HFFc6 (cell line): ENCODE data around the gene FSTL3. TPM values are rescaled to one million over a fixed set of nuclear protein-coding genes. Genes with fewer than 3 reads are reported as not detected.

Experiments
- DNase-seq: peaks from one replicate; pipeline ENCODE4 v3.0.0-alpha.2; 2018
- H3K27ac Mint-ChIP-seq: 2 replicates; pipeline ENCODE4 v1.8.0; 2020; ENCODE audit warnings: mild to moderate bottlenecking, mixed read lengths
- H3K27me3 Mint-ChIP-seq: 2 replicates; pipeline ENCODE4 v1.8.0; 2021; ENCODE audit warnings: mild to moderate bottlenecking, moderate library complexity, mixed read lengths; ENCODE audit not compliant: insufficient read depth
- H3K36me3 Mint-ChIP-seq: 2 replicates; pipeline ENCODE4 v1.8.0; 2021; ENCODE audit warnings: low read depth, mixed read lengths
- H3K4me1 Mint-ChIP-seq: 2 replicates; pipeline ENCODE4 v1.8.0; 2020; ENCODE audit warnings: low read depth, mixed read lengths
- H3K4me3 Mint-ChIP-seq: 2 replicates; pipeline ENCODE4 v1.8.0; 2020; ENCODE audit warnings: mild to moderate bottlenecking, moderate library complexity, mixed read lengths
- H3K9me3 Mint-ChIP-seq: 2 replicates; pipeline ENCODE4 v1.8.0; 2020; ENCODE audit warnings: mild to moderate bottlenecking, mixed read lengths
- total RNA-seq, 6 experiments: library from RNA; stranded (reverse); fragmentation: NEBNext Ultra II Directional; extraction: Animal tissue kit (Norgen Biotek cat#: 25700); gene quantifications; 2 replicates in 1 of 6; 3 replicates in 5 of 6; pipeline ENCODE4 v1.2.3, GENCODE V29; 2021
- TF ChIP-seq, protein P1 (sequence below): fragments of 200-600 bp; sonication (generic); IDR thresholded peaks from 2 replicates; pipeline ENCODE4 v1.5.0; 2021; ENCODE audit warnings: antibody characterized with exemption, mild to moderate bottlenecking

FSTL3 gene
- total RNA-seq, 6 experiments from 2014 or later: 97.1 to 123 (median 101) TPM

DNA sequence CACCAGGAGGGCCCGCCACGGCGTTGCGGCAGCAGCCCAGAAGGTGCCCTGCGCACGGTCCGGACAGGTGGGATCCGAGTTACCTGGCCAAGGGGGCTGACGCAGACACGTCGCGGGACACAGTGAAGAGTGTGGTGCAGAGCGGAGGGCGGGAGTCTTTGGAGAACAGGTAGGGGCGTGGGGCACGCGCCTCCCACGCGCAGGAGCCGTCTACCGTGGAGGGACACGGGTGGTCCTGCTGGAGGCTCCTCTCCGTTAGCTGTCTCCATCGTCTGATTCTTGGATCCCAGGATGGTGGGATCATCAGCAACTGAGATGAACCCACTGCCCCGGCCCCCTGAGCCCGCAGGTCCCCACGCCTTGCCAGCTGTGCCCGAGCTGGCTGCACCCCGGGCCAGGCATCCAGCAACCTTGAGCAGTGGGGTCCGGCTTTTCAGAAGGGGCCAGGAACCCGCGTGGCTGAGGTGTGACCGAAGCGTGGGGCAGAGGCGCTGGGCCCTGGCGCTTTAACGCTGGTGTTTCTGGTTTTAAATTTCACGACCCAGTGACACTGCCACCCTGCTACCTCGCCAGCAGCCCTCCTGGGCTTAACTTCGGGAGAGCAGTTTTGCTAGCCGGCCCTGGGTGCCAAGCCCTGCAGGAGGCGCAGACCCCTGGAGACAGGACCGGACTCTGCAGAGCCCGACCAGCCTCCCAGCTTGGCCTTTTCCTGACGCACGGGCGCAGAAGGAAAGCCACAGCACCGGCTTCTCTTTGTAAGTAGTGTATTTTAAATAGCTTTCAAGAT lies 29.2 kb upstream of the FSTL3 start:
- Mint-ChIP-seq H3K27ac (no peak overlapping the region), H3K27me3 (no peaks in the 10 kb centered on the region), H3K9me3 (no peaks in the 10 kb centered on the region), H3K36me3 (peaks cover 4% of the 10 kb centered on the region; the same call in 1 of the 2 replicates), H3K4me1 (no peaks in the 10 kb centered on the region), H3K4me3 (no peak overlapping the region)
- TF ChIP-seq, protein P1, sequence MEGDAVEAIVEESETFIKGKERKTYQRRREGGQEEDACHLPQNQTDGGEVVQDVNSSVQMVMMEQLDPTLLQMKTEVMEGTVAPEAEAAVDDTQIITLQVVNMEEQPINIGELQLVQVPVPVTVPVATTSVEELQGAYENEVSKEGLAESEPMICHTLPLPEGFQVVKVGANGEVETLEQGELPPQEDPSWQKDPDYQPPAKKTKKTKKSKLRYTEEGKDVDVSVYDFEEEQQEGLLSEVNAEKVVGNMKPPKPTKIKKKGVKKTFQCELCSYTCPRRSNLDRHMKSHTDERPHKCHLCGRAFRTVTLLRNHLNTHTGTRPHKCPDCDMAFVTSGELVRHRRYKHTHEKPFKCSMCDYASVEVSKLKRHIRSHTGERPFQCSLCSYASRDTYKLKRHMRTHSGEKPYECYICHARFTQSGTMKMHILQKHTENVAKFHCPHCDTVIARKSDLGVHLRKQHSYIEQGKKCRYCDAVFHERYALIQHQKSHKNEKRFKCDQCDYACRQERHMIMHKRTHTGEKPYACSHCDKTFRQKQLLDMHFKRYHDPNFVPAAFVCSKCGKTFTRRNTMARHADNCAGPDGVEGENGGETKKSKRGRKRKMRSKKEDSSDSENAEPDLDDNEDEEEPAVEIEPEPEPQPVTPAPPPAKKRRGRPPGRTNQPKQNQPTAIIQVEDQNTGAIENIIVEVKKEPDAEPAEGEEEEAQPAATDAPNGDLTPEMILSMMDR: no peak
- DNase-seq: no peak

DNA sequence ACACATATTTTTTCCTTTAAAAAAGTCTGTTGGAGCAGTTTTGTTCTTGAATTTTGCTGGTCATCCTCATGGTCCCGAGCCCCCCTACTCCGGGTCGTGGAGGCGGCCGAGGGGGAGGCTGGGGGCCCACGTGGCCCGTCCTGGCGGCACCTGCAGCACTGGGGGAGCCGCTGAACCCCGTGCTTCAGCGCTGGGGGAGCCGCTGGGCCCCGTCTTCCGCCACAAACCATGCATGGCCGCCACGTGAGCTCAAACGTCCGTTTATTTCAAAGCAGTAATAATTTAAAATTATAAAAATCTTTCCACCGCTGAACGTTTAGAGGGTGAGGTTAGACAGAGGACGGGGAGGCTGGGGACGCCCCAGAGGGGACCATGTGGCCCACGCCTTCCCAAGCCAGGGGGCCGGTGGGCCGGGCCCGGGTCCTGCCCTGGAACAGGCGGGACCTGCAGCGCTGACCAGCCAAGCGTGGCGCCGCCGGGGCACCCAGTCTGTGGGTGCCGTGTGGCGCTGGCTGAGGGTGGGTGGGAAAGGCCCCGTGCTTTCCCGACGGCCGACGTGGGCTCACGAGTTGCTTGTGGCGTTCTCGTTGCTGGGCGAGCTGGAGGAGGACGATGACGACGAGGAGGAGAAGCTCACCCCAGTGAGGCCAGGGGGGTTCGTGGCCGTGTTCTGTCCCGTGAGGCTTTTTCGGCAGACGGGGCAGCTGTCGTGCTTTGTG lies 28.5 kb upstream of the FSTL3 start:
- no peak for DNase-seq
- Mint-ChIP-seq H3K9me3 (no peaks in the 10 kb centered on the region), H3K4me1 (no peaks in the 10 kb centered on the region), H3K4me3 (no peak overlapping the region), H3K27ac (no peak overlapping the region), H3K36me3 (peaks cover 4% of the 10 kb centered on the region; the same call in 1 of the 2 replicates), H3K27me3 (no peaks in the 10 kb centered on the region)
- TF ChIP-seq, protein P1: no peak

DNA sequence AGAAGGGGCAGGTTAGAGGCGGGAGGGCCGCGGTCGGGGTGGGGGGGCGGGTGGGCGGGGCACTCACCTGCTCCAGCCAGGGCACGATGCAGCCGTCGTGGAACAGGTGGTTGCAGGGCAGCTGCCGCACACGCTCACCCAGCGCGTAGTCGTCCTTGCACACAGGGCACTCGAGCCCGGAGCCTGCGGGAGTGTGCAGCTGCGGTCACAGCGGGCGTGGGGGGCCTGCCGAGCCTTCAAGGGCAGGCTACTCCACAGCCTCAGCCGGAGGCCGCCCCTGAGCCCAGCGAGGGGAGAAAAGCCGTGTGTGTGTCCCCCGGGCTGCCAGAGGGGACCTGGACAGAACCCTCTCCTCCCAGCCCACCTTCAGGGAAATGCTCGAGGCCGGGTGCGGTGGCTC lies 27.9 kb upstream of the FSTL3 start:
- TF ChIP-seq, protein P1: no peak
- no peak for DNase-seq
- no peak overlapping the region for H3K27ac Mint-ChIP-seq
- H3K27me3 Mint-ChIP-seq: no peaks in the 10 kb centered on the region
- H3K36me3 Mint-ChIP-seq: peaks cover 4% of the 10 kb centered on the region; the same call in 1 of the 2 replicates
- no peaks in the 10 kb centered on the region for H3K4me1 Mint-ChIP-seq
- H3K4me3 Mint-ChIP-seq: no peak overlapping the region
- H3K9me3 Mint-ChIP-seq: no peaks in the 10 kb centered on the region

DNA sequence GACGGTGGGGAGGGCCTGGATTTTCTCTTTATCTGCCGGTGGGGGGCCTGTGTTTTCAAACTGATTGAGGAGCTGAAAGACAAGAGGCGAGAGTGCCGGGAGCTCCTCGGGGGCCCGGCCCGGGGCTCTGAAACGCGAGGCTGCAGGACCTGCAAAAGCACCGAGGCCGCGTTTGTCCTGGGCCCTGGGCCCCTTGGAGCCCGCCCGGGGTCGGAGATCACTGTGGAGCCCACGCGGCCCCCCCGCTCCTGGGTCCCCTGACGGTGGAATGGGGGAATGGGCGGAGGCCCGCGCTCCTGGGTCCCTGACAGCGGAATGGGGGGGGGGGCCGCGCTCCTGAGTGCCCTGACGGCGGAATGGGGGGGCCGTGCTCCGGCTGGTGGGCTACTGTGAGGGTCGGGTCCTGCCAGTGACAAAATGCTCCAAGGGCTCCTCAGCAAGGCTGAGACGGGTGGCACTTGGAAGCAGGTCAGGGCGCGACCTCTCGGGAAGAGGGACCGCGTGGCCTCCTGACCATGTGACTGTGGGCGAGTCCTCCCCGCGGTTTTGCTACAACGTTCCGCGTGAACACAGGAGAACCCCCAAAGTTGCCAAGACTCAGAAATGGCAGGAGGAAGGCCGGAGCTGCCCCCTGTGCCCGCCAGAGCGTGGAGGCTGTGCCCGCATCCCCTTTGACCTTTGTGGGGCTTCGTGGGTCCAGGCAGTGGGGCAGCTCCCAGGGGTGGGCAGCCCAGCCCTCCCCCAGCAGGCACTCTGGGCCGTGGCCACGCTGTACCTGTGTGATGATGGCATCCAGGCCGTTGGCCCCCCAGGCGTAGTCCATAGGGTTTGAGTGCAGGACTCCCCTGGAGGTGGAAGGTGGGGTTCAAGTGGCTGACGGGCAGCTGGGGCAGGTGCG lies 27.0 kb upstream of the FSTL3 start:
- Mint-ChIP-seq H3K9me3 (no peaks in the 10 kb centered on the region), H3K4me3 (no peak overlapping the region), H3K27me3 (no peaks in the 10 kb centered on the region), H3K36me3 (peaks cover 4% of the 10 kb centered on the region; the same call in 1 of the 2 replicates), H3K4me1 (no peaks in the 10 kb centered on the region), H3K27ac (no peak overlapping the region)
- TF ChIP-seq, protein P1: no peak
- DNase-seq: no peak

DNA sequence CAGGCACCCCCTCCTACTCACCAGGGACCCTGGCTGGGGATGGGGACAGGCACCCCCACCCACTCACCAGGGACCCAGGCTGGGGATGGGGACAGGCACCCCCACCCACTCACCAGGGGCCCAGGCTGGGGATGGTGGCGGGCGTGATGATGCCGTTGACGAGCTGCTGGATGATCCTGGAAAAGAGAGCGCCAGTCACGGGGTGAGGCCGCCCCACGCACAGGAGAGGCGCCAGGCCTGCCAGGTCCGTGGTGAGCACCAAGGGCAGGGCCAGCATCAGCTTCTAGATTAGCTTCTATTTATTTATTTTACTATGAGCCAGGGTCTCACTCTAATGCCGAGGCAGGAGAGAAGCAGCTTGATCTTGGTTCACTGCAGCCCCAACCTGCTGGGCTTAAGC lies 26.1 kb upstream of the FSTL3 start:
- Mint-ChIP-seq H3K9me3 (no peaks in the 10 kb centered on the region), H3K36me3 (peaks cover 4% of the 10 kb centered on the region; the same call in 1 of the 2 replicates), H3K27ac (no peak overlapping the region), H3K4me3 (no peak overlapping the region), H3K27me3 (no peaks in the 10 kb centered on the region), H3K4me1 (no peaks in the 10 kb centered on the region)
- TF ChIP-seq, protein P1: no peak
- DNase-seq: no peak
